ENCODE data around the gene KCNA2.

Gene KCNA2

GRCh38 chr1:110645211-110645610 lies 39.1 kb upstream of the KCNA2 start:
- Mint-ChIP-seq H3K4me3 (no peak overlapping the region), H3K27me3 (ENCODE audit: low read depth) (peaks cover 9% of the 10 kb centered on the region), H3K36me3 (ENCODE audit: low read depth) (no peaks in the 10 kb centered on the region), H3K9me3 (no peaks in the 10 kb centered on the region), H3K27ac (no peak overlapping the region), H3K4me1 (no peaks in the 10 kb centered on the region)
- TF ChIP-seq CTCF (IDR thresholded peaks at IDR 0.05; ENCODE audit: unreplicated experiment in 3 of 3) = no peak

DNA sequence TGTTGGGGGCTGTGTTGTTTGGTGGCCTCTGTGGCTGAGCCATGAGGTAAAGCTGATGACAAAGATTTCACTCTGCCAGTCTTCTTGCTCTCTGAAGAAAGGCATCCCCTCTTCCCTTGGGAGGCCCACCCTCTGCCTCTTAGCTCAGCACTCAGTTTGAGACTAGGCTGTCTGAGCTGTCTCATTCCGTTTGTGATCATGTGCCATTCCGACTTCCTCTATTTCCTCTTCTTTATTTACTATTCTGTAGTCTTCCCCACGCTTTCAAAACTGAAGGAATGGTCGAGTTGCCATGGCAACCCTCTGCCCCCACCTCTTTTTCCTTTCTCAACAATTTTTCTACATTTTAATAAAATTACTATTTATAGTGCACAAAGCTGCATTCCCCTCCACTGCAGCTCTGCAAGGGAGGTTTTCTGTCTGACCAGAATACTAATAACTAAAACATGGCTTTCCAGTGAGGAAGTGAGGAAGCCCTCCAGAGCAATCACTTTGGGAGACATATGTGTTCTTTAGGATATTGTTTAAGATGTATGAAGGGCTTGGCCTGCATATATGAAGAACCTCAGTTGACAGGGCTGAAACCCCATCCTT lies 37.8 kb upstream of the KCNA2 start:
- no peak overlapping the region for H3K27ac Mint-ChIP-seq
- H3K4me3 Mint-ChIP-seq = no peak overlapping the region
- peaks cover 18% of the 10 kb centered on the region for H3K27me3 Mint-ChIP-seq (ENCODE audit: low read depth)
- H3K9me3 Mint-ChIP-seq = no peaks in the 10 kb centered on the region
- TF ChIP-seq CTCF (IDR thresholded peaks at IDR 0.05; ENCODE audit: unreplicated experiment in 3 of 3) = no peak
- H3K4me1 Mint-ChIP-seq = no peaks in the 10 kb centered on the region
- no peaks in the 10 kb centered on the region for H3K36me3 Mint-ChIP-seq (ENCODE audit: low read depth)

- Mint-ChIP-seq H3K27ac (no peak overlapping the region), H3K36me3 (ENCODE audit: low read depth) (no peaks in the 10 kb centered on the region)
These were observed 33.7 kb upstream of the KCNA2 start for GRCh38 chr1:110639724-110640386.

DNA sequence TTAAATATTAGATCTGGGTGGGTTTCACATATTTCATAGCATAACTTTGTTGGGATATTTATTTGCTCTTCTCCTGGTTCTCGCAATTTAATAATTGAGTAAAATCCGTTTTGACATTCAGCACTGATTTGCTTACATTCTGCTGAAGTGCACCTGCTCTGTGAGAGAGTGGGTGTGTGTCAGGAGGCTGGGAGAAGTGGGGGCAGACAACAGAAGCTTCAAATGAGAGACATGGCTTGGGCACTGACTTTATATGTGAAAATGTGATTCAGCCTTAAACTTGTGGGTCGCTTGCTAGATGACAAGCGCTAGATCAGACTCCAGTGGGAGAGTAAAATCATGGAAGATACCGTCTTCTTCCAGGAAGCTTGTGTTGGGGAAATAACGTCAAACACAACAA lies 32.4 kb upstream of the KCNA2 start:
- Mint-ChIP-seq H3K4me1 (no peaks in the 10 kb centered on the region), H3K27me3 (ENCODE audit: low read depth) (peaks cover 35% of the 10 kb centered on the region), H3K4me3 (no peak overlapping the region), H3K27ac (no peak overlapping the region), H3K9me3 (no peaks in the 10 kb centered on the region), H3K36me3 (ENCODE audit: low read depth) (no peaks in the 10 kb centered on the region)
- TF ChIP-seq CTCF (IDR thresholded peaks at IDR 0.05; ENCODE audit: unreplicated experiment in 3 of 3) = no peak

More at GRCh38 chr1:110639724-110640386, 33.7 kb upstream of the KCNA2 start:
- Mint-ChIP-seq H3K4me1 (no peaks in the 10 kb centered on the region), H3K4me3 (no peak overlapping the region), H3K9me3 (no peaks in the 10 kb centered on the region), H3K27me3 (ENCODE audit: low read depth) (peaks cover 38% of the 10 kb centered on the region)
- no peak for TF ChIP-seq CTCF (IDR thresholded peaks at IDR 0.05; ENCODE audit: unreplicated experiment in 3 of 3)

DNA sequence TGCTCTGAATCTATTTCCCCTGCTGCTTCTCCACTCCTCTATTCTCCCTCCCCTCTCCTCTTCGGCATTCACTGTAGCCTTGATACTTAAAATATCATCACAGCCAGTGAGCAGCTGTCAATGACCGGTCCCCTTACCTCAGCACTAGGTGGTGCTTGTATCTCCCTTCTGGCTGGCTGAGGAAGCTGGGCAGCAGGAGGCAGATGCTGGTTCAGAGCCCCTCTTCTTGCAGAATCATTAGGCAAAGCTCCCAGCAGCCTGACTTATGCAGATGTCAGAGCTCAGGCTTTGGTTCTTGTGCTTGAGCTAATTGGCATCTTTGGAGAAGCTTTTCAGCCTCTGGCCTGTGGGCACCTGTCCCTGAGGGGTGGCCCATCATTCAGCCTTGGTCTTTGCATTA lies 31.9 kb upstream of the KCNA2 start:
- no peaks in the 10 kb centered on the region for H3K4me1 Mint-ChIP-seq
- H3K4me3 Mint-ChIP-seq = no peak overlapping the region
- no peak overlapping the region for H3K27ac Mint-ChIP-seq

More for the DNA sequence above, 31.9 kb upstream of the KCNA2 start:
- no peak for TF ChIP-seq CTCF (IDR thresholded peaks at IDR 0.05; ENCODE audit: unreplicated experiment in 3 of 3)
- H3K36me3 Mint-ChIP-seq (ENCODE audit: low read depth) = no peaks in the 10 kb centered on the region
- no peaks in the 10 kb centered on the region for H3K9me3 Mint-ChIP-seq
- H3K27me3 Mint-ChIP-seq (ENCODE audit: low read depth) = peaks cover 39% of the 10 kb centered on the region
